ENCODE results near the gene WNT7A.

WNT7A gene

GRCh38 chr3:13769422-13769821, 110.4 kb downstream of the WNT7A start:
- TF ChIP-seq SIN3A (IDR thresholded peaks at IDR 0.05; ENCODE audit: borderline replicate concordance, insufficient read depth, low read length), result no peak
- TF ChIP-seq POLR2AphosphoS5 (IDR thresholded peaks at IDR 0.05; ENCODE audit: low read depth, low read length), result no peak
- TF ChIP-seq FOXP2 (optimal IDR thresholded peaks at IDR 0.05; ENCODE audit: borderline replicate concordance, extremely low read depth, extremely low read length, insufficient read depth), result no peak
- TF ChIP-seq REST (IDR thresholded peaks at IDR 0.05; ENCODE audit: insufficient read depth in 1 of 2, low read depth in 2 of 2, low read length in 2 of 2), result no peak
- TF ChIP-seq TAF1 (IDR thresholded peaks at IDR 0.05; ENCODE audit: borderline replicate concordance, insufficient read depth, low read length), result no peak

- no peak for TF ChIP-seq POLR2AphosphoS5 (IDR thresholded peaks at IDR 0.05; ENCODE audit: low read depth, low read length)
Observed at GRCh38 chr3:13768453-13768852, 111.4 kb downstream of the WNT7A start.

- no peak for TF ChIP-seq TAF1 (IDR thresholded peaks at IDR 0.05; ENCODE audit: borderline replicate concordance, insufficient read depth, low read length)
- TF ChIP-seq SIN3A (IDR thresholded peaks at IDR 0.05; ENCODE audit: borderline replicate concordance, insufficient read depth, low read length), result no peak
- no peak for TF ChIP-seq REST (IDR thresholded peaks at IDR 0.05; ENCODE audit: insufficient read depth in 1 of 2, low read depth in 2 of 2, low read length in 2 of 2)
- no peak for TF ChIP-seq POLR2AphosphoS5 (IDR thresholded peaks at IDR 0.05; ENCODE audit: low read depth, low read length)
- TF ChIP-seq FOXP2 (optimal IDR thresholded peaks at IDR 0.05; ENCODE audit: borderline replicate concordance, extremely low read depth, extremely low read length, insufficient read depth), result no peak
Observed at GRCh38 chr3:13767896-13768295, 112.0 kb downstream of the WNT7A start.

GRCh38 chr3:13767030-13767429, 112.8 kb downstream of the WNT7A start:
- TF ChIP-seq POLR2AphosphoS5 (IDR thresholded peaks at IDR 0.05; ENCODE audit: low read depth, low read length) (no peak), FOXP2 (optimal IDR thresholded peaks at IDR 0.05; ENCODE audit: borderline replicate concordance, extremely low read depth, extremely low read length, insufficient read depth) (no peak), SIN3A (IDR thresholded peaks at IDR 0.05; ENCODE audit: borderline replicate concordance, insufficient read depth, low read length) (no peak), REST (IDR thresholded peaks at IDR 0.05; ENCODE audit: insufficient read depth in 1 of 2, low read depth in 2 of 2, low read length in 2 of 2) (no peak), TAF1 (IDR thresholded peaks at IDR 0.05; ENCODE audit: borderline replicate concordance, insufficient read depth, low read length) (no peak)

Data from PFSK-1 (cell line).